Thyroid gland (tissue), 4 donors: ENCODE data around the gene SLC4A8.

Source experiments
- POLR2A ChIP-seq, 2 donors: fragments of 450-650 bp; IDR thresholded peaks; one replicate each; pipeline ENCODE4 v1.6.1; 2017; ENCODE audit warnings: antibody characterized with exemption in 2 of 2, mild to moderate bottlenecking in 2 of 2, moderate library complexity in 1 of 2
- TF ChIP-seq, protein P1 (sequence below), 6 experiments: fragments of 200-600 bp in 3 of 6; fragments of 450-650 bp in 3 of 6; sonication (generic) in 3 of 6; IDR thresholded peaks; one replicate each; pipeline ENCODE4 v1.5.1; 2016 to 2019; ENCODE audit warnings: antibody characterized with exemption in 6 of 6, mild to moderate bottlenecking in 2 of 6, inconsistent platforms in 1 of 6, moderate library complexity in 1 of 6

DNA sequence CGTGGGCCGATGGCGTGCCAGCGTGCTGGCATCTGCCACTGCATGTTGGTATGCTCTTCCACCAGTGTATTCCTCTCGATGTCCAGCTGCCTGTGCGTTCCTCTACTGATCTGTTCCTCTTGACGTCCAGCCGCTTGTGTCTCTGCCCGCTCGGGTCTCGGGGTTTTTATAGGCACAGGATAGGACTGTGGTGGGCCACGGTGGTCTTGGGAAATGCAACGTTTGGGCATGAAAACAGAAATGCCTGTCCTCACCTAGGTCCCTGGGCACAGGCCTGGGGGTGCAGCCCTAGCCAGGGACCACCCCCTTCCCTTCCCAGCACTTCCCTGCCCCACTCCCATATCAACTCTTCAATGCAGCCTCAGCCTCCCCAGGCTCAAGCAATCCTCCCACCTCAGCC is 23.1 kb upstream of the SLC4A8 start:
- TF ChIP-seq, protein P1, sequence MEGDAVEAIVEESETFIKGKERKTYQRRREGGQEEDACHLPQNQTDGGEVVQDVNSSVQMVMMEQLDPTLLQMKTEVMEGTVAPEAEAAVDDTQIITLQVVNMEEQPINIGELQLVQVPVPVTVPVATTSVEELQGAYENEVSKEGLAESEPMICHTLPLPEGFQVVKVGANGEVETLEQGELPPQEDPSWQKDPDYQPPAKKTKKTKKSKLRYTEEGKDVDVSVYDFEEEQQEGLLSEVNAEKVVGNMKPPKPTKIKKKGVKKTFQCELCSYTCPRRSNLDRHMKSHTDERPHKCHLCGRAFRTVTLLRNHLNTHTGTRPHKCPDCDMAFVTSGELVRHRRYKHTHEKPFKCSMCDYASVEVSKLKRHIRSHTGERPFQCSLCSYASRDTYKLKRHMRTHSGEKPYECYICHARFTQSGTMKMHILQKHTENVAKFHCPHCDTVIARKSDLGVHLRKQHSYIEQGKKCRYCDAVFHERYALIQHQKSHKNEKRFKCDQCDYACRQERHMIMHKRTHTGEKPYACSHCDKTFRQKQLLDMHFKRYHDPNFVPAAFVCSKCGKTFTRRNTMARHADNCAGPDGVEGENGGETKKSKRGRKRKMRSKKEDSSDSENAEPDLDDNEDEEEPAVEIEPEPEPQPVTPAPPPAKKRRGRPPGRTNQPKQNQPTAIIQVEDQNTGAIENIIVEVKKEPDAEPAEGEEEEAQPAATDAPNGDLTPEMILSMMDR (IDR thresholded peaks at IDR 0.05): no peak
- no peak for TF ChIP-seq POLR2A (IDR thresholded peaks at IDR 0.05)
